Type B pancreatic cell (in vitro differentiated cells): ENCODE data around the gene P4HTM. TPM values are rescaled to one million over a fixed set of nuclear protein-coding genes. Genes with fewer than 3 reads are reported as not detected.

Experiments
- DNase-seq: peaks from one replicate; pipeline ENCODE4 v3.0.0; 2021; ENCODE audit warnings: mixed read lengths; ENCODE audit not compliant: unreplicated experiment; ENCODE audit errors: extremely low spot score
- H3K27ac Mint-ChIP-seq: 2 replicates; pipeline ENCODE4 v1.8.0; 2021; ENCODE audit warnings: mild to moderate bottlenecking, mixed read lengths
- H3K27me3 Mint-ChIP-seq: 2 replicates; pipeline ENCODE4 v1.8.0; 2021; ENCODE audit warnings: mixed read lengths
- H3K36me3 Mint-ChIP-seq: 2 replicates; pipeline ENCODE4 v1.8.0; 2021; ENCODE audit warnings: mixed read lengths
- H3K4me1 Mint-ChIP-seq: one replicate; pipeline ENCODE4 v1.8.0; 2021; ENCODE audit warnings: mixed read lengths; ENCODE audit not compliant: unreplicated experiment
- H3K4me3 Mint-ChIP-seq: 2 replicates; pipeline ENCODE4 v1.8.0; 2021; ENCODE audit warnings: mild to moderate bottlenecking, mixed read lengths
- H3K9me3 Mint-ChIP-seq: 2 replicates; pipeline ENCODE4 v1.8.0; 2021; ENCODE audit warnings: mixed read lengths
- CTCF ChIP-seq: fragments of 200-600 bp; sonication (generic); conservative IDR thresholded peaks from 2 replicates; pipeline ENCODE4 v1.5.0; 2021; ENCODE audit warnings: antibody characterized with exemption, mild to moderate bottlenecking
- total RNA-seq: library from RNA; stranded (reverse); gene quantifications from 2 replicates; pipeline ENCODE4 v1.2.1, GENCODE V29; 2021; ENCODE audit warnings: low replicate concordance

The P4HTM gene
- total RNA-seq, 1 donor from 2014 or later, result 54.8 TPM

GRCh38 chr3:48999085-48999858 lies 9.2 kb downstream of the P4HTM start:
- H3K4me1 Mint-ChIP-seq, result peaks cover 6% of the 10 kb centered on the region
- DNase-seq, result no peak
- no peaks in the 10 kb centered on the region for H3K27me3 Mint-ChIP-seq
- no peaks in the 10 kb centered on the region for H3K9me3 Mint-ChIP-seq
- no peaks in the 10 kb centered on the region for H3K36me3 Mint-ChIP-seq
- no peak for TF ChIP-seq CTCF
- peak overlapping the region; percentile 83 for H3K27ac Mint-ChIP-seq
- no peak overlapping the region for H3K4me3 Mint-ChIP-seq

- Mint-ChIP-seq H3K27me3 (no peaks in the 10 kb centered on the region), H3K36me3 (no peaks in the 10 kb centered on the region), H3K4me1 (peaks cover 6% of the 10 kb centered on the region), H3K9me3 (no peaks in the 10 kb centered on the region), H3K27ac (no peak overlapping the region), H3K4me3 (no peak overlapping the region)
- no peak for DNase-seq
- TF ChIP-seq CTCF, result peak; percentile 22
These were observed 11.1 kb downstream of the P4HTM start for GRCh38 chr3:49001155-49001554.

- H3K4me3 Mint-ChIP-seq, result no peak overlapping the region
- H3K9me3 Mint-ChIP-seq, result no peaks in the 10 kb centered on the region
- no peaks in the 10 kb centered on the region for H3K27me3 Mint-ChIP-seq
- TF ChIP-seq CTCF, result no peak
- H3K4me1 Mint-ChIP-seq, result peaks cover 22% of the 10 kb centered on the region
- peak overlapping the region; percentile 23 for H3K27ac Mint-ChIP-seq
- no peak for DNase-seq
- H3K36me3 Mint-ChIP-seq, result peaks cover 11% of the 10 kb centered on the region
These were observed 14.6 kb downstream of the P4HTM start for GRCh38 chr3:49004352-49005302.

- H3K27ac Mint-ChIP-seq, result peak overlapping the region; percentile 23
- H3K4me3 Mint-ChIP-seq, result no peak overlapping the region
- no peaks in the 10 kb centered on the region for H3K27me3 Mint-ChIP-seq
- no peak for TF ChIP-seq CTCF
- H3K36me3 Mint-ChIP-seq, result peaks cover 11% of the 10 kb centered on the region
- DNase-seq, result no peak
- no peaks in the 10 kb centered on the region for H3K9me3 Mint-ChIP-seq
- H3K4me1 Mint-ChIP-seq, result peaks cover 19% of the 10 kb centered on the region
These were observed 15.3 kb downstream of the P4HTM start for GRCh38 chr3:49005303-49005680.

- no peak for TF ChIP-seq CTCF
- Mint-ChIP-seq H3K4me1 (peaks cover 19% of the 10 kb centered on the region), H3K27me3 (no peaks in the 10 kb centered on the region), H3K4me3 (peak overlapping the region; percentile 100), H3K9me3 (no peaks in the 10 kb centered on the region), H3K27ac (peak overlapping the region; percentile 100), H3K36me3 (peaks cover 11% of the 10 kb centered on the region)
- no peak for DNase-seq
These were observed 16.0 kb downstream of the P4HTM start for GRCh38 chr3:49005998-49006397.
